GM23338 (cell line): ENCODE results near the gene TTC23. TPM values are rescaled to one million over a fixed set of nuclear protein-coding genes. Genes with fewer than 3 reads are reported as not detected.

Source experiments
- ATAC-seq: fragments of 200-7000 bp; cut with Tn5 transposase; 3 replicates; pipeline ENCODE4 v1.9.1; 2020
- DNase-seq: peaks from one replicate; pipeline ENCODE4 v3.0.0-alpha.2; 2015; ENCODE audit warnings: low spot score
- H2AFZ ChIP-seq: fragments of 200-600 bp; sonication (generic); 2 replicates; pipeline ENCODE4 v1.8.0; 2016; ENCODE audit warnings: antibody characterized with exemption, mild to moderate bottlenecking, moderate library complexity
- H3F3A ChIP-seq: fragments of 200-600 bp; sonication (generic); replicated peaks from 2 replicates; pipeline ENCODE4 v1.8.0; 2017; ENCODE audit warnings: antibody characterized with exemption, mixed run types, low read depth
- H3K27ac ChIP-seq: fragments of 200-600 bp; sonication (generic); 2 replicates; pipeline ENCODE4 v1.6.1; 2016; ENCODE audit warnings: low read depth
- H3K27me3 ChIP-seq: fragments of 200-600 bp; sonication (generic); 2 replicates; pipeline ENCODE4 v1.8.0; 2016; ENCODE audit warnings: mild to moderate bottlenecking, mixed run types, moderate library complexity; ENCODE audit not compliant: insufficient read depth
- H3K36me3 ChIP-seq: fragments of 200-600 bp; sonication (generic); 2 replicates; pipeline ENCODE4 v1.8.0; 2016; ENCODE audit warnings: mild to moderate bottlenecking; ENCODE audit not compliant: insufficient read depth
- H3K4me1 ChIP-seq: fragments of 200-600 bp; sonication (generic); 2 replicates; pipeline ENCODE4 v1.8.0; 2016; ENCODE audit warnings: mild to moderate bottlenecking, moderate library complexity; ENCODE audit not compliant: insufficient read depth
- H3K4me2 ChIP-seq: fragments of 200-600 bp; sonication (generic); 2 replicates; pipeline ENCODE4 v1.7.1; 2017; ENCODE audit warnings: mixed run types
- H3K4me3 ChIP-seq: fragments of 200-600 bp; sonication (generic); 2 replicates; pipeline ENCODE4 v1.6.1; 2016; ENCODE audit warnings: mixed run types
- H3K79me2 ChIP-seq: fragments of 200-600 bp; sonication (generic); replicated peaks from 2 replicates; pipeline ENCODE4 v1.8.0; 2017; ENCODE audit warnings: mild to moderate bottlenecking; ENCODE audit not compliant: insufficient read depth
- H3K9me2 ChIP-seq: fragments of 200-600 bp; sonication (generic); 2 replicates; pipeline ENCODE4 v1.8.0; 2017; ENCODE audit not compliant: insufficient read depth
- H4K20me1 ChIP-seq: fragments of 200-600 bp; sonication (generic); replicated peaks from 2 replicates; pipeline ENCODE4 v1.8.0; 2017; ENCODE audit warnings: mild to moderate bottlenecking; ENCODE audit not compliant: insufficient read depth
- H3K27ac Mint-ChIP-seq: 2 replicates; pipeline ENCODE4 v1.8.0; 2020; ENCODE audit warnings: inconsistent platforms, mild to moderate bottlenecking, moderate library complexity, mixed read lengths
- H3K27me3 Mint-ChIP-seq: 3 replicates; pipeline ENCODE4 v1.8.0; 2022; ENCODE audit warnings: low read depth, mild to moderate bottlenecking, moderate library complexity, mixed read lengths, inconsistent platforms; ENCODE audit not compliant: insufficient read depth, poor library complexity
- H3K36me3 Mint-ChIP-seq: 3 replicates; pipeline ENCODE4 v1.8.0; 2021; ENCODE audit warnings: low read depth, mild to moderate bottlenecking, inconsistent platforms, moderate library complexity, mixed read lengths
- H3K4me1 Mint-ChIP-seq: 3 replicates; pipeline ENCODE4 v1.8.0; 2020; ENCODE audit warnings: mild to moderate bottlenecking, inconsistent platforms, mixed read lengths
- H3K4me3 Mint-ChIP-seq: 3 replicates; pipeline ENCODE4 v1.8.0; 2021; ENCODE audit warnings: moderate library complexity, mild to moderate bottlenecking, inconsistent platforms, mixed read lengths
- H3K9me3 Mint-ChIP-seq: 3 replicates; pipeline ENCODE4 v1.8.0; 2020; ENCODE audit warnings: moderate library complexity, mild to moderate bottlenecking, inconsistent platforms, mixed read lengths
- CREB1 ChIP-seq: fragments of 250-450 bp; sonication (Bioruptor Pico); IDR thresholded peaks from 2 replicates; pipeline ENCODE4 v1.5.0; 2020; ENCODE audit warnings: low read depth, mild to moderate bottlenecking, moderate library complexity
- EZH2 ChIP-seq: fragments of 200-600 bp; sonication (generic); IDR thresholded peaks from one replicate; pipeline ENCODE4 v1.8.0; 2017; ENCODE audit warnings: antibody characterized with exemption, mild to moderate bottlenecking, low read depth; ENCODE audit not compliant: unreplicated experiment
- EZH2phosphoT487 ChIP-seq: fragments of 200-600 bp; sonication (generic); IDR thresholded peaks from one replicate; pipeline ENCODE4 v1.8.1; 2018; ENCODE audit warnings: antibody characterized with exemption; ENCODE audit not compliant: unreplicated experiment
- JUNB ChIP-seq: IDR thresholded peaks from one replicate; pipeline ENCODE4 v1.6.1; 2016; ENCODE audit warnings: antibody characterized with exemption; ENCODE audit not compliant: unreplicated experiment
- NANOG ChIP-seq: IDR thresholded peaks from 2 replicates; pipeline ENCODE4 v1.6.1; 2016; ENCODE audit warnings: antibody characterized with exemption, borderline replicate concordance
- POLR2AphosphoS5 ChIP-seq: IDR thresholded peaks from 2 replicates; pipeline ENCODE4 v1.6.1; 2016; ENCODE audit warnings: antibody characterized with exemption, low read depth
- STAT1 ChIP-seq: IDR thresholded peaks from one replicate; pipeline ENCODE4 v1.6.1; 2016; ENCODE audit warnings: antibody characterized with exemption; ENCODE audit not compliant: unreplicated experiment
- ZNF114 ChIP-seq: fragments of 250-450 bp; sonication (Bioruptor Pico); IDR thresholded peaks from 2 replicates; pipeline ENCODE4 v1.5.0; 2020; ENCODE audit warnings: mild to moderate bottlenecking, moderate library complexity
- polyA plus RNA-seq: library from polyadenylated mRNA; unstranded; fragments of >200 nt; fragmentation: Nextera tagmentation; extraction: Ambion mirVana; gene quantifications from 2 replicates; pipeline ENCODE4 v1.2.1, GENCODE V29; 2016
- total RNA-seq: library from RNA; depleted of rRNA; stranded (reverse); fragments of >200 nt; shearing (Covaris generic); gene quantifications from 2 replicates; pipeline ENCODE4 v1.2.3, GENCODE V29; 2014
- TF ChIP-seq, protein P1 (sequence below), 2 experiments: fragments of 200-600 bp in 1 of 2; sonication (generic) in 1 of 2; conservative IDR thresholded peaks; 2 replicates each; pipeline versions ENCODE4 v1.5.1 to v1.6.1; 2016 to 2017; ENCODE audit warnings: antibody characterized with exemption in 2 of 2, low read depth in 2 of 2, mild to moderate bottlenecking in 2 of 2, moderate library complexity in 1 of 2
- TF ChIP-seq, protein P2 (sequence below): IDR thresholded peaks from one replicate; pipeline ENCODE4 v1.6.1; 2018; ENCODE audit warnings: antibody characterized with exemption; ENCODE audit not compliant: unreplicated experiment

The TTC23 gene
- total and polyA plus RNA-seq, 2 experiments from 2014 or later, result 6.3 to 25.2 TPM

DNA sequence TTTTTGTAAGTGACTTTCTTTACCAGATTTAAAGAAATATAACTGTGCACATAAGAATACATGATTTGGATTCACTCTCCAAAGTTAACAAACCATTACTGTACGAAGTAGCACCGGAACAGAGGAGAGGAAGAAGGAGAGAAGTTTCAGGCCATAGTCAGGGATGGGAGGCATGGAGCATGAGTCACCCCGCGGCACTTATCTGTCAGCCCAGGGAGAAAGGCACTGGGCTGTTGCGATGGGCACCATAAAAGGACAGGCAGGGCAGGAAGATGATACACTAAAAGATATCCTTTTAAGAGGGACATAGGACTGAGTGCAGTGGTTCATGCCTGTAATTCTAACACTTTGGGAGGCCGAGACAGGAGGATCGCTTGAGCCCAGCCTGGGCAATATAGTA, 37.0 kb downstream of the TTC23 start:
- Histone ChIP-seq H3K9me2 (no peaks in the 10 kb centered on the region), H3K4me2 (no peak overlapping the region), H3K4me1 (no peaks in the 10 kb centered on the region), H4K20me1 (no peaks in the 10 kb centered on the region), H3K79me2 (no peaks in the 10 kb centered on the region), H3K4me3 (no peak overlapping the region), H3K36me3 (no peaks in the 10 kb centered on the region), H2AFZ (no peak overlapping the region), H3K27me3 (no peaks in the 10 kb centered on the region), H3F3A (no peaks in the 10 kb centered on the region), H3K27ac (no peak overlapping the region)
- TF ChIP-seq EZH2 (no peak), STAT1 (no peak), CREB1 (CRISPR knock-in tag) (no peak), EZH2phosphoT487 (no peak), POLR2AphosphoS5 (no peak)
- TF ChIP-seq, protein P1, sequence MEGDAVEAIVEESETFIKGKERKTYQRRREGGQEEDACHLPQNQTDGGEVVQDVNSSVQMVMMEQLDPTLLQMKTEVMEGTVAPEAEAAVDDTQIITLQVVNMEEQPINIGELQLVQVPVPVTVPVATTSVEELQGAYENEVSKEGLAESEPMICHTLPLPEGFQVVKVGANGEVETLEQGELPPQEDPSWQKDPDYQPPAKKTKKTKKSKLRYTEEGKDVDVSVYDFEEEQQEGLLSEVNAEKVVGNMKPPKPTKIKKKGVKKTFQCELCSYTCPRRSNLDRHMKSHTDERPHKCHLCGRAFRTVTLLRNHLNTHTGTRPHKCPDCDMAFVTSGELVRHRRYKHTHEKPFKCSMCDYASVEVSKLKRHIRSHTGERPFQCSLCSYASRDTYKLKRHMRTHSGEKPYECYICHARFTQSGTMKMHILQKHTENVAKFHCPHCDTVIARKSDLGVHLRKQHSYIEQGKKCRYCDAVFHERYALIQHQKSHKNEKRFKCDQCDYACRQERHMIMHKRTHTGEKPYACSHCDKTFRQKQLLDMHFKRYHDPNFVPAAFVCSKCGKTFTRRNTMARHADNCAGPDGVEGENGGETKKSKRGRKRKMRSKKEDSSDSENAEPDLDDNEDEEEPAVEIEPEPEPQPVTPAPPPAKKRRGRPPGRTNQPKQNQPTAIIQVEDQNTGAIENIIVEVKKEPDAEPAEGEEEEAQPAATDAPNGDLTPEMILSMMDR (conservative IDR thresholded peaks at IDR 0.05; ENCODE audit: low read depth in 2 of 2), result no peak
- ATAC-seq (no peak), DNase-seq (no peak)
- Mint-ChIP-seq H3K27me3 (no peaks in the 10 kb centered on the region), H3K4me3 (no peak overlapping the region), H3K9me3 (no peaks in the 10 kb centered on the region), H3K4me1 (no peaks in the 10 kb centered on the region), H3K27ac (no peak overlapping the region), H3K36me3 (peaks cover 3% of the 10 kb centered on the region; the same call in 2 of the 3 replicates)

DNA sequence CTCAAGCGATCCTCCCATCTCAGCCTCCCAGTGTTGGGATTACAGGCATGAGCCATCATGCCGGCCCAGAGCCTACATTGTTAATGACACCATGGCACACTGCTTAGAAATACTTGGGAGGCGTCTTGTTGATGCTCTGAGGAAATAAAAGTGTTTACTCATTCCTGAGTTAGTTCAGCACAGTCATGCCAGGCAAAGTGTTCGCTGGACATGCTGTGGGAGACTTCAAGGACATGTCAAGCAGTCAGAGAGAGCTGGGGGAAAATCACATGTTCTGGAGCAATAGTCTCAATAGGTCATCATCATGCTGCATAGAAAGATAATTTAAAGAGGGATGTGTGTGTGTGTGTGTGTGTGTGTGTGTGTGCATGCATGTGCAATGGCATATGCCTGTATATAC, 37.5 kb downstream of the TTC23 start:
- H3K4me3 ChIP-seq, result no peak overlapping the region
- H3K9me2 ChIP-seq, result no peaks in the 10 kb centered on the region
- peaks cover 2% of the 10 kb centered on the region; the same call in 1 of the 3 replicates for H3K36me3 Mint-ChIP-seq
- TF ChIP-seq STAT1, result no peak
- no peak for TF ChIP-seq ZNF114
- TF ChIP-seq, protein P2, sequence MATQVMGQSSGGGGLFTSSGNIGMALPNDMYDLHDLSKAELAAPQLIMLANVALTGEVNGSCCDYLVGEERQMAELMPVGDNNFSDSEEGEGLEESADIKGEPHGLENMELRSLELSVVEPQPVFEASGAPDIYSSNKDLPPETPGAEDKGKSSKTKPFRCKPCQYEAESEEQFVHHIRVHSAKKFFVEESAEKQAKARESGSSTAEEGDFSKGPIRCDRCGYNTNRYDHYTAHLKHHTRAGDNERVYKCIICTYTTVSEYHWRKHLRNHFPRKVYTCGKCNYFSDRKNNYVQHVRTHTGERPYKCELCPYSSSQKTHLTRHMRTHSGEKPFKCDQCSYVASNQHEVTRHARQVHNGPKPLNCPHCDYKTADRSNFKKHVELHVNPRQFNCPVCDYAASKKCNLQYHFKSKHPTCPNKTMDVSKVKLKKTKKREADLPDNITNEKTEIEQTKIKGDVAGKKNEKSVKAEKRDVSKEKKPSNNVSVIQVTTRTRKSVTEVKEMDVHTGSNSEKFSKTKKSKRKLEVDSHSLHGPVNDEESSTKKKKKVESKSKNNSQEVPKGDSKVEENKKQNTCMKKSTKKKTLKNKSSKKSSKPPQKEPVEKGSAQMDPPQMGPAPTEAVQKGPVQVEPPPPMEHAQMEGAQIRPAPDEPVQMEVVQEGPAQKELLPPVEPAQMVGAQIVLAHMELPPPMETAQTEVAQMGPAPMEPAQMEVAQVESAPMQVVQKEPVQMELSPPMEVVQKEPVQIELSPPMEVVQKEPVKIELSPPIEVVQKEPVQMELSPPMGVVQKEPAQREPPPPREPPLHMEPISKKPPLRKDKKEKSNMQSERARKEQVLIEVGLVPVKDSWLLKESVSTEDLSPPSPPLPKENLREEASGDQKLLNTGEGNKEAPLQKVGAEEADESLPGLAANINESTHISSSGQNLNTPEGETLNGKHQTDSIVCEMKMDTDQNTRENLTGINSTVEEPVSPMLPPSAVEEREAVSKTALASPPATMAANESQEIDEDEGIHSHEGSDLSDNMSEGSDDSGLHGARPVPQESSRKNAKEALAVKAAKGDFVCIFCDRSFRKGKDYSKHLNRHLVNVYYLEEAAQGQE, result no peak
- TF ChIP-seq, protein P1 (conservative IDR thresholded peaks at IDR 0.05; ENCODE audit: low read depth in 2 of 2), result no peak
- no peak for TF ChIP-seq JUNB
- TF ChIP-seq NANOG, result no peak
- no peak for TF ChIP-seq CREB1 (CRISPR knock-in tag)
- no peak for TF ChIP-seq EZH2phosphoT487

More for the DNA sequence above, 37.5 kb downstream of the TTC23 start:
- no peak overlapping the region for H3K27ac Mint-ChIP-seq
- Histone ChIP-seq H3F3A (no peaks in the 10 kb centered on the region), H3K4me2 (no peak overlapping the region), H3K4me1 (no peaks in the 10 kb centered on the region), H3K27ac (no peak overlapping the region), H3K36me3 (no peaks in the 10 kb centered on the region), H4K20me1 (no peaks in the 10 kb centered on the region), H2AFZ (no peak overlapping the region), H3K79me2 (no peaks in the 10 kb centered on the region), H3K27me3 (no peaks in the 10 kb centered on the region)
- no peaks in the 10 kb centered on the region for H3K27me3 Mint-ChIP-seq
- no peak for DNase-seq
- ATAC-seq, result no peak
- no peaks in the 10 kb centered on the region for H3K9me3 Mint-ChIP-seq
- no peak overlapping the region for H3K4me3 Mint-ChIP-seq
- no peaks in the 10 kb centered on the region for H3K4me1 Mint-ChIP-seq
